Measurements from ENCODE around the gene SMIM1. TPM values are rescaled to one million over a fixed set of nuclear protein-coding genes. Genes with fewer than 3 reads are reported as not detected.

Gene SMIM1
- total and polyA plus RNA-seq, 9 of the 15 experiments (the other 6 are each of a cell fraction or from before 2014, with no cell fraction given) = 2.3 to 125 (median 24.3) TPM

DNA sequence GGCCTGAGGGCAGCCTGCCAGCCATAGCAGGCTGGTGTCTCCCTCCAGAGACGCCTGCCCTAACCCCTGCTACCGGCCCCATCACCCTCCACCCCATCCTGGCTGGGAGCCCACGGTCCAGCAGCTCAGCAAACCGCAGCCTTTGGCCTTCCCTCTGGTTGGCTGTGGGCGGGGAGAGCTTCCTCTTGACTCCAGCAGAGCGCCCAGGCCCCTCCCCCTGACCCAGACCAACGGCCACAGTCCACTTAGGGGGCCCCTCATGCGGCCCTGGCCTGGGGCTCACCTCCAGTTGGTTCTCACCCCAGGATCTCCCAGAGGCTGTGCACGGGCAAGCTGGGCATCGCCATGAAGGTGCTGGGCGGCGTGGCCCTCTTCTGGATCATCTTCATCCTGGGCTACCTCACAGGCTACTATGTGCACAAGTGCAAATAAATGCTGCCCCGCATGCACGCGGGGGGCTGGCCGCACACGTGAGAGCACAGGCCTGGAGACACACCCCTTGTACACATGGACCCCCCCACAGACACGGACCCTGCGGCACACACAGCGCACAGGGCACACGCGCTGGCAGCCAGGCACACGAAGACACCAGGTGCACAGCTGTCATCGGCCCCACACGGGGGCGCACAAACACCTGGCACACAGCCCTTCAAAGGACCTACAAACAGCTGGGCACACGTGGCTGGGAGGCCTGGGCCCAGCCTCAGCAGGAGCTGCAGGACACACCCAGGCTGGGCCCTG is 3.1 kb downstream of the SMIM1 start (continued):
- TF ChIP-seq, protein P1, sequence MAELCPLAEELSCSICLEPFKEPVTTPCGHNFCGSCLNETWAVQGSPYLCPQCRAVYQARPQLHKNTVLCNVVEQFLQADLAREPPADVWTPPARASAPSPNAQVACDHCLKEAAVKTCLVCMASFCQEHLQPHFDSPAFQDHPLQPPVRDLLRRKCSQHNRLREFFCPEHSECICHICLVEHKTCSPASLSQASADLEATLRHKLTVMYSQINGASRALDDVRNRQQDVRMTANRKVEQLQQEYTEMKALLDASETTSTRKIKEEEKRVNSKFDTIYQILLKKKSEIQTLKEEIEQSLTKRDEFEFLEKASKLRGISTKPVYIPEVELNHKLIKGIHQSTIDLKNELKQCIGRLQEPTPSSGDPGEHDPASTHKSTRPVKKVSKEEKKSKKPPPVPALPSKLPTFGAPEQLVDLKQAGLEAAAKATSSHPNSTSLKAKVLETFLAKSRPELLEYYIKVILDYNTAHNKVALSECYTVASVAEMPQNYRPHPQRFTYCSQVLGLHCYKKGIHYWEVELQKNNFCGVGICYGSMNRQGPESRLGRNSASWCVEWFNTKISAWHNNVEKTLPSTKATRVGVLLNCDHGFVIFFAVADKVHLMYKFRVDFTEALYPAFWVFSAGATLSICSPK (IDR thresholded peaks at IDR 0.05; ENCODE audit: borderline replicate concordance) = no peak
- TF ChIP-seq, protein P2, sequence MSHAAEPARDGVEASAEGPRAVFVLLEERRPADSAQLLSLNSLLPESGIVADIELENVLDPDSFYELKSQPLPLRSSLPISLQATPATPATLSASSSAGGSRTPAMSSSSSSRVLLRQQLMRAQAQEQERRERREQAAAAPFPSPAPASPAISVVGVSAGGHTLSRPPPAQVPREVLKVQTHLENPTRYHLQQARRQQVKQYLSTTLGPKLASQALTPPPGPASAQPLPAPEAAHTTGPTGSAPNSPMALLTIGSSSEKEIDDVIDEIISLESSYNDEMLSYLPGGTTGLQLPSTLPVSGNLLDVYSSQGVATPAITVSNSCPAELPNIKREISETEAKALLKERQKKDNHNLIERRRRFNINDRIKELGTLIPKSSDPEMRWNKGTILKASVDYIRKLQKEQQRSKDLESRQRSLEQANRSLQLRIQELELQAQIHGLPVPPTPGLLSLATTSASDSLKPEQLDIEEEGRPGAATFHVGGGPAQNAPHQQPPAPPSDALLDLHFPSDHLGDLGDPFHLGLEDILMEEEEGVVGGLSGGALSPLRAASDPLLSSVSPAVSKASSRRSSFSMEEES (CRISPR knock-in tag; IDR thresholded peaks at IDR 0.05) = no peak
- no peak for TF ChIP-seq PHF20 (IDR thresholded peaks at IDR 0.05; ENCODE audit: partially characterized antibody)
- TF ChIP-seq FOS (IDR thresholded peaks at IDR 0.05; ENCODE audit: extremely low read depth, insufficient read length) = no peak
- 0 out of 2 replicates have a peak, but pooled peaks have one; percentile 36 for TF ChIP-seq ZNF224 (CRISPR knock-in tag; IDR thresholded peaks at IDR 0.05)
- TF ChIP-seq ZNF324 (CRISPR knock-in tag; IDR thresholded peaks at IDR 0.05) = no peak
- no peak for TF ChIP-seq STAT5A (IDR thresholded peaks at IDR 0.05; ENCODE audit: borderline replicate concordance, low read length)
- TF ChIP-seq TRIM28 (IDR thresholded peaks at IDR 0.05) = no peak
- TF ChIP-seq, protein P3, sequence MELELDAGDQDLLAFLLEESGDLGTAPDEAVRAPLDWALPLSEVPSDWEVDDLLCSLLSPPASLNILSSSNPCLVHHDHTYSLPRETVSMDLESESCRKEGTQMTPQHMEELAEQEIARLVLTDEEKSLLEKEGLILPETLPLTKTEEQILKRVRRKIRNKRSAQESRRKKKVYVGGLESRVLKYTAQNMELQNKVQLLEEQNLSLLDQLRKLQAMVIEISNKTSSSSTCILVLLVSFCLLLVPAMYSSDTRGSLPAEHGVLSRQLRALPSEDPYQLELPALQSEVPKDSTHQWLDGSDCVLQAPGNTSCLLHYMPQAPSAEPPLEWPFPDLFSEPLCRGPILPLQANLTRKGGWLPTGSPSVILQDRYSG (tag; conservative IDR thresholded peaks at IDR 0.05; ENCODE audit: low read depth) = peak; percentile 90
- TF ChIP-seq GABPA (tag; conservative IDR thresholded peaks at IDR 0.05; ENCODE audit: low read depth) = no peak
- no peak for TF ChIP-seq POLR3A (IDR thresholded peaks at IDR 0.05; ENCODE audit: borderline replicate concordance, extremely low read depth, insufficient read depth, insufficient read length)
- TF ChIP-seq XRCC5 (IDR thresholded peaks at IDR 0.05; ENCODE audit: low read depth, low read length) = no peak
- TF ChIP-seq, protein P4, sequence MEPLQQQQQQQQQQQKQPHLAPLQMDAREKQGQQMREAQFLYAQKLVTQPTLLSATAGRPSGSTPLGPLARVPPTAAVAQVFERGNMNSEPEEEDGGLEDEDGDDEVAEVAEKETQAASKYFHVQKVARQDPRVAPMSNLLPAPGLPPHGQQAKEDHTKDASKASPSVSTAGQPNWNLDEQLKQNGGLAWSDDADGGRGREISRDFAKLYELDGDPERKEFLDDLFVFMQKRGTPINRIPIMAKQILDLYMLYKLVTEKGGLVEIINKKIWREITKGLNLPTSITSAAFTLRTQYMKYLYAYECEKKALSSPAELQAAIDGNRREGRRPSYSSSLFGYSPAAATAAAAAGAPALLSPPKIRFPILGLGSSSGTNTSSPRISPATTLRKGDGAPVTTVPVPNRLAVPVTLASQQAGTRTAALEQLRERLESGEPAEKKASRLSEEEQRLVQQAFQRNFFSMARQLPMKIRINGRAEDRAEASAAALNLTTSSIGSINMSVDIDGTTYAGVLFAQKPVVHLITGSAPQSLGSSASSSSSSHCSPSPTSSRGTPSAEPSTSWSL (CRISPR knock-in tag; IDR thresholded peaks at IDR 0.05; ENCODE audit: borderline replicate concordance) = no peak
- TF ChIP-seq SP1 (CRISPR knock-in tag; IDR thresholded peaks at IDR 0.05) = peak; percentile 79
- no peak for TF ChIP-seq BRD4 (IDR thresholded peaks at IDR 0.05)
- TF ChIP-seq, protein P5, sequence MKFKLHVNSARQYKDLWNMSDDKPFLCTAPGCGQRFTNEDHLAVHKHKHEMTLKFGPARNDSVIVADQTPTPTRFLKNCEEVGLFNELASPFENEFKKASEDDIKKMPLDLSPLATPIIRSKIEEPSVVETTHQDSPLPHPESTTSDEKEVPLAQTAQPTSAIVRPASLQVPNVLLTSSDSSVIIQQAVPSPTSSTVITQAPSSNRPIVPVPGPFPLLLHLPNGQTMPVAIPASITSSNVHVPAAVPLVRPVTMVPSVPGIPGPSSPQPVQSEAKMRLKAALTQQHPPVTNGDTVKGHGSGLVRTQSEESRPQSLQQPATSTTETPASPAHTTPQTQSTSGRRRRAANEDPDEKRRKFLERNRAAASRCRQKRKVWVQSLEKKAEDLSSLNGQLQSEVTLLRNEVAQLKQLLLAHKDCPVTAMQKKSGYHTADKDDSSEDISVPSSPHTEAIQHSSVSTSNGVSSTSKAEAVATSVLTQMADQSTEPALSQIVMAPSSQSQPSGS (CRISPR knock-in tag; IDR thresholded peaks at IDR 0.05) = no peak
- TF ChIP-seq ZNF311 (CRISPR knock-in tag; IDR thresholded peaks at IDR 0.05) = peak; percentile 66; the same call in 1 of the 2 replicates
- peak in 1 of 2 experiments; percentile 63; a peak in 1 of 4 replicates for TF ChIP-seq FOXA3 (CRISPR knock-in tag; conservative IDR thresholded peaks at IDR 0.05 in 1 of 2, IDR thresholded peaks at IDR 0.05 in 1 of 2)
